ENCODE data around the gene MESP2. TPM values are rescaled to one million over a fixed set of nuclear protein-coding genes. Genes with fewer than 3 reads are reported as not detected.

The MESP2 gene
- total and polyA plus RNA-seq, 2 of the 8 experiments (the other 6 are each of a cell fraction or from before 2014, with no cell fraction given): 0.35 to 0.80 TPM

DNA sequence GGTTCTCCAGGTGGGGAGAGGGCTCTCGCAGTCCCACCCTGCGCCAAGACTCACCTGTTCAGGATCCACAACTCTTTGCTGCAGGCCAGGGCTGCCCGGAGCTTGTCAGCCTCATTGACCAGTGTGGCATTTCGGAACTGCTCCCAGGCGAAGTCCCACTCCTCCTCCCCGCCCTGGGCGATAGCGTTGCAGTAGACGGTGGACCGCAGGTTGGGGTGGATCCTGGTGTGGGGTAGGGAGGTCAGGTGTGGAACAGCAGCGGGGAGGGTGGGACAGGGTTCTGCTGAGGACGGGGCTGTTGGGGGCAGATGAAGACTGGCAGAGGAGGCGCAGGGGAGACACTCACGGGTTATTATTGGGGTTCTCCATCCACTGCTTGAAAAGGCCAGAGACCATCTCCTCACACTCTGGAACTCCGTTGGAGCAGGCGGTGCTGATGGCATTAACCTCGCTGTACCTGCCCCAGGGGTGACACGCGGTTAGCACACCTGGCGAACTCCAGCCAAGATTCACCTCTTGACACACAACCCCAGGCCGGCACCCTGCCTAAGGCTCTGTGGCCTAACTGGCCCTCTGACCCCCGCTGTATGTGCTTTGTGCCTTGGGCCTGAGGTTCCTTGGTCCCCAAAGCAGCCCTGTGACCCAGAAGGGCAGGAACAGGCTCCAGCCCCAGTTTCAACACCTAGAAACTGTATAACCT is 16.1 kb downstream of the MESP2 start (continued):
- TF ChIP-seq RBBP5 (IDR thresholded peaks at IDR 0.05; ENCODE audit: borderline replicate concordance, low read depth, low read length) (no peak), ASH2L (IDR thresholded peaks at IDR 0.05; ENCODE audit: low read length) (no peak)
